Mesodermal cell (in vitro differentiated cells): ENCODE data around the gene OCRL.
A peak's percentile ranks its signal among the peaks of the same experiment; 100 is the strongest.
"Not testable (repeated sequence)": the region's sequence is repeated elsewhere in the genome, so short reads cannot be mapped to it uniquely, and the experiment has no call there.

ENCODE experiments used
- H3K27ac ChIP-seq: 2 replicates; pipeline ENCODE4 v1.7.0; 2013; ENCODE audit warnings: mild to moderate bottlenecking, low read depth, low read length, moderate library complexity; ENCODE audit not compliant: severe bottlenecking
- H3K36me3 ChIP-seq: 2 replicates; pipeline ENCODE4 v1.7.1; 2013; ENCODE audit warnings: mild to moderate bottlenecking, low read length, moderate library complexity; ENCODE audit not compliant: control insufficient read depth, insufficient read depth
- H3K4me1 ChIP-seq: one replicate; pipeline ENCODE4 v1.7.1; 2013; ENCODE audit warnings: mild to moderate bottlenecking, low read length; ENCODE audit not compliant: insufficient read depth, control insufficient read depth, poor library complexity, severe bottlenecking
- H3K4me3 ChIP-seq: 2 replicates; pipeline ENCODE4 v1.7.0; 2013; ENCODE audit warnings: low read length, control low read depth, mild to moderate bottlenecking; ENCODE audit not compliant: insufficient read depth, poor library complexity, severe bottlenecking; ENCODE audit errors: extremely low read depth
- H3K9me3 ChIP-seq: 2 replicates; pipeline ENCODE4 v1.7.1; 2013; ENCODE audit warnings: mild to moderate bottlenecking, low read length, moderate library complexity; ENCODE audit not compliant: control insufficient read depth
- WGBS, 2 experiments: methylation state at CpG; one replicate each; pipeline ENCODE4 v1.1.5; 2013; ENCODE audit warnings: missing lambda C conversion rate in 2 of 2; ENCODE audit not compliant: insufficient coverage in 2 of 2; 5-methylcytosine and 5-hydroxymethylcytosine counted together

Gene OCRL

DNA sequence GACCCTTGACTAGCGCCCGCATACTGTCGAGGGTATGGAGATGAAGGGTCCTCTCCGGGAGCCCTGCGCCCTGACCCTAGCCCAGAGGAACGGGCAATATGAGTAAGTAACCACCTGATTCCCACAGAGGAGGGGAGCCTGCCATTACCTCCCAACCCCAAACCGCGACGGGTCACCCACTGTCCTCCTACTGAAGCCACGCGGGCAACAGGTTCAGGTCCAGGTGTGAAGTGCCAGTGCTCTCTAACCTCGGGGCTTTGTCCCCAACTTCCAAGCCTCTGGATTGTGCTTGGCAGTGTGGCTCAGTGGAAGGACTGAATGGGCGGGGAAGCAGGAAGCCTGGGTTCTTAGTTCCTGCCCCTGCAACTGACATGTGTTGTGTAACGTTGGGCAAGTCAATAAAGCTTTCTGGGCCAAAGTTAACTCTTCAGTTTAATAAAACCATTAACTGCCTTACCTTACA, 694 bp downstream of the OCRL start:
- Histone ChIP-seq H3K4me3 (peak overlapping the region; percentile 53), H3K36me3 (peaks cover 5% of the 10 kb centered on the region), H3K4me1 (no peaks in the 10 kb centered on the region), H3K9me3 (no peaks in the 10 kb centered on the region), H3K27ac (no peak overlapping the region)
- WGBS, 2 experiments: 0% methylated on average over 3 of the region's 14 CpGs; no CpG with 5 or more reads in 1 of the 2 experiments

DNA sequence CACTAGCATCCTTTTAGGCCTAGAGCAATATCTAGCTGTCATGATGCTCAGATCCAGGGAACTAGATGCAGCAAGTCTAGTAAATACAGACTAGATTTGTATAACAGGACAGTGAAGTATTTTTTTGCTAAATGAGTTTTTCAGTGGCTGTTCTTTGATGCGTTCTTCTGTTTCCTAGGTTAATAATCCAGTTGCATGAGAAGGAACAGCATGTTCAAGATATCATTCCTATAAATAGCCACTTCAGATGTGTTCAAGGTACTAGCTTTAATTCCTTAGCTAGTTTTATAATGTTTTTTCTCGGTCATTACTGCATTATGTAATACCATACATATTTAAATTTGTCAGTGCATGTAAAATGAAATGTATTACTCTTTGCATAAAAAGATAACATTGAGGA, 4.7 kb downstream of the OCRL start:
- WGBS, 2 experiments: no CpG with 5 or more reads among the region's 2 CpGs
- H3K27ac ChIP-seq: no peak overlapping the region

DNA sequence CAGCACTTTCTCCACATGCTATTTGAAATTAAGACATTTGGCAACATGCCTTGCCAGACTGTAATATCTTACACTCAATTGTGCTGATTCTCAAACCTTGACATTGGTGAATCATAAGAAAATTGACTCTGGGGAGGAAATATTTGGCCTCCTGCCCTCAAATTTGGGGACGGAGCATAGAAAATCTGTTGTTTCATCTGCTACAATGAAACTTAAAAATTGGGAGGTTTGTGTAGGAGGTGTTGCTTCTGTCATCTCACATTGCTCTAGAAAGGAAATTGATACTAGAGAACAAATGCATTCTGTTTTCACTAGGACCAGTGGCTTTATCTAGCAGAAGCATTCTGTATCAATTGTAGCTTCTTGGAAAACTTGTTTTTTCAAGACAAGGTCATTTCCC, 5.3 kb downstream of the OCRL start:
- 100% methylated on average over 1 of the region's 1 CpG; no CpG with 5 or more reads in 1 of the 2 experiments for WGBS, 2 experiments
- H3K36me3 ChIP-seq: peaks cover 22% of the 10 kb centered on the region
- no peaks in the 10 kb centered on the region for H3K9me3 ChIP-seq
- H3K27ac ChIP-seq: no peak overlapping the region
- H3K4me3 ChIP-seq: no peak overlapping the region
- H3K4me1 ChIP-seq: no peaks in the 10 kb centered on the region

More for the DNA sequence above, 4.7 kb downstream of the OCRL start:
- Histone ChIP-seq H3K4me1 (no peaks in the 10 kb centered on the region), H3K4me3 (no peak overlapping the region), H3K36me3 (peaks cover 20% of the 10 kb centered on the region), H3K9me3 (no peaks in the 10 kb centered on the region)

DNA sequence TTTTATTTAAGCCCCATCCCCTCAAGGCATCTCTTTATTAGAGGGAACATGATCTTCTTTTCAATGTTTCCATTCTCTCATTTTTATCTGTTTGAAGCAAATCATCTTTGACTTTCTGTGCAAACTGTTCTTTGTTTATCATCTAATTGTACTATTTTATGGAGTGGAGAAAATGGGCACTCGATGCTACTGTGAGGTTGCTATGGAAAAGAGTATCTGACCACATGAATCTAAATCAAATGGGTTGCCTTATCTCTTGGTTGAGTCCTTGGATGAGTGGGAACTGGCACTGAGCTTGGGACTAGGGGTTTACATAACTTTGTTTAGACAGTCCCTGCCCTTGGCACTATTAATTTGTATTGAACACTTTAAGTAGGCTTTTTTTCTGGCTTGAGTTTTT, 9.1 kb downstream of the OCRL start:
- Histone ChIP-seq H3K36me3 (peaks cover 28% of the 10 kb centered on the region), H3K27ac (no peak overlapping the region), H3K9me3 (no peaks in the 10 kb centered on the region), H3K4me3 (no peak overlapping the region), H3K4me1 (no peaks in the 10 kb centered on the region)
- no CpG with 5 or more reads among the region's 1 CpG for WGBS, 2 experiments

DNA sequence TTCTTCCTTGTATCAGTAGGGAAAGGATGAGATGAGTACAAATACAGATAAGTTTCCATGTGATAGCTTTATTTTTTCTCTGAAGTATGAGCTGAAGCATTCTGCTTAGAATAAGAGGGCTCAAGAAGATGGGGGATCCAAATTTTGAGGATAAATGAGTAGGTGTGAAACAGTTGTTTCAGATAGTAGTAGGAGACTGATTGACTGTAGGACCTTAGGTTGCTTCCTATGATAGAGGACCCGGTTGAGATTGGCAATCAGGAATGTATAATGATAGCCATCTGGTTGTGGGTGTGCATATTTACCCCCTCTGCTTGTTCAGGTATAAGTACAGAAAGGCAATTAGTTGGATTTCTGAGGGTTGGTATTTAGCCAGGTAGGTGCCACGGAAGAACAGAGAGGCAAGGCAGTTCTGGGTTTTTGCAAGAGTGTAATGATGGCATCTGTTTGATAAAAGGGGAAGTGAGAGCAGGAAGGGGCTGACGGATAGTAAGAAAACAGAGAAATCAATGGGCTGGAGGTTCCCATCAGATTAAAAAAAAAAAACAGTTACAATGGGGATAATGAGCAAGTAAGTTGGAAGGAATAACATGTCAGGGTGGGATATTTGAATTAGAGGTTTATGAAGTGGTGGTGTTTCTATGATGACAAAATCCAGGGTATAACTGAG, 13.7 kb downstream of the OCRL start:
- WGBS, 2 experiments: 97 to 100% methylated on average over 2 to 3 of the region's 3 CpGs
- H3K9me3 ChIP-seq: no peaks in the 10 kb centered on the region
- no peaks in the 10 kb centered on the region for H3K4me1 ChIP-seq

DNA sequence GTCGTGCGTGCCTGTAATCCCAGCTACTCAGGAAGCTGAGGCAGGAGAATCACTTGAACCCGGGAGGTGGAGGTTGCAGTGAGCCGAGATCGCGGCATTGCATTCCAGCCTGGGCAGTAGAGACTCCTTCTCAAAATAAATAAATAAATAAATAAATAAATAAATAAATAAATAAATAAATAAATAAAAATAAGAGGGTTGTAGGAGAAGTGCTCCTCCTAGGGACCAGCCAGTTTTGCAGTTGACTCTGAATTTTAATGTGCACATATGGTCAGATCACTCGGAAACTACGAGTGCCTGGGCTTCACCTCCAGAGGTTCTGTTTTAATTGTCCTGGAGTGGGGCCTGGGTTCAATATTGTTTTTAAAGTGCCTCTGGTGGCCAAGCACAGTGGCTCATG, 14.8 kb downstream of the OCRL start:
- H3K9me3 ChIP-seq, H3K4me1 ChIP-seq, H3K27ac ChIP-seq, H3K4me3 ChIP-seq: not testable (repeated sequence)
- WGBS, 2 experiments: 80 to 87% methylated on average over 2 to 3 of the region's 8 CpGs
- peaks cover 31% of the 10 kb centered on the region for H3K36me3 ChIP-seq

More for the DNA sequence above, 13.7 kb downstream of the OCRL start:
- Histone ChIP-seq H3K4me3 (no peak overlapping the region), H3K27ac (no peak overlapping the region), H3K36me3 (peaks cover 26% of the 10 kb centered on the region)

DNA sequence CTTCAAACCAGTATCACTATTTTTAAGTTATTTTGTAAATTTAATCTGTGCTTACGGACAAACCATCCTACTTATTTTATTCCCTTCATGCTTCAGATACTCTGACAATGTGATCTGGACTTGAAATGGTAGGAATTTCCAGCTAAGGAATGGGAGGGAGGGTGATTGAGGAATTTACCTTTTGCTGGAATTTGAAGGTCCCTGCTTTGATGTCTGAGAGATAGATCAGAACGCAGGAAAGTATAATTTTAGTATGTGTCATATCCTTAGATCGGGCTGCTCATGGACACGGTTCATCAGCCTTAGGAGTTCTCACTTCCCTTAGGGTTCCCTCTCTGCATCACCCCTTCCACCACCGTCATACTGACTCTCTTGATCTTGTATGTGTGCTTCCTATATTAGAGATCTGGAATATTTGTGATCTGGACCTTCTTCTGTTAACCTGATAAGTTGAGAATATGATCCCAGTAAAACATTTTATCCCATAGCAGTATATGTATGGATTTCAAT, 16.8 kb downstream of the OCRL start:
- Histone ChIP-seq H3K36me3 (peaks cover 38% of the 10 kb centered on the region), H3K4me3 (no peak overlapping the region), H3K4me1 (no peaks in the 10 kb centered on the region), H3K9me3 (no peaks in the 10 kb centered on the region), H3K27ac (no peak overlapping the region)
- 100% methylated on average over 1 of the region's 5 CpGs; no CpG with 5 or more reads in 1 of the 2 experiments for WGBS, 2 experiments

DNA sequence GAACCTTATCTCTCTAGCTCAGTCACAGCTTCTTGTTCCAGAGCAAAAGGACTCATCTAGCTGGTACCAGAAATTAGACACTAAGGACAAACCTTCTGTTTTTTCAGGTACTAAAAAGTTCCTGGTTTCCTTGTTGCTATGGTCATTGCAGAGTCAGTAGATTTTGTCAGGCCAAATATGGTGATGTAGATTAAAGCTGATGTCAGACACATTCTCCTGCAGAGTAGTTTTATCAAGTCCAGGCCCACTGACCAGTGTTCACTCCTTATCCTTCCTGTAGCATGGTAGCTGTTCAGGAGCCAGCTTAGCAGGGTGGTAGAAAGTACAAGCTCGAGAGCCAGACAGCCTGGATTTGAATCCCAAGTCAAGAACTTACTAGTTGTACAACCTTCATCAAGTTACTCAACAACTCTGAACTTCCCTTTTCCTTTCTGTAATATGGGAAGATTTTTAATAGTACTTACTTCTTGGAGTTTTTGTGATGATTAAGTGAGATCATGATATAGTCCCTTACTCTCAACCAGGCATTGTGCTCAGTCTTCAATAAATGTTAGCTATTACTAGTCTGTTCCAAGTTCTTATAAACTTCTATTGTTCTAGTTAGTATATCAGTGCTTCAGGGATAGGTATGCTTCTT, 17.9 kb downstream of the OCRL start:
- H3K4me1 ChIP-seq: no peaks in the 10 kb centered on the region
- H3K4me3 ChIP-seq: no peak overlapping the region
- no peaks in the 10 kb centered on the region for H3K9me3 ChIP-seq
- peaks cover 45% of the 10 kb centered on the region for H3K36me3 ChIP-seq
- WGBS, 2 experiments: no CpG with 5 or more reads among the region's 1 CpG
- peak overlapping the region; percentile 59 for H3K27ac ChIP-seq

DNA sequence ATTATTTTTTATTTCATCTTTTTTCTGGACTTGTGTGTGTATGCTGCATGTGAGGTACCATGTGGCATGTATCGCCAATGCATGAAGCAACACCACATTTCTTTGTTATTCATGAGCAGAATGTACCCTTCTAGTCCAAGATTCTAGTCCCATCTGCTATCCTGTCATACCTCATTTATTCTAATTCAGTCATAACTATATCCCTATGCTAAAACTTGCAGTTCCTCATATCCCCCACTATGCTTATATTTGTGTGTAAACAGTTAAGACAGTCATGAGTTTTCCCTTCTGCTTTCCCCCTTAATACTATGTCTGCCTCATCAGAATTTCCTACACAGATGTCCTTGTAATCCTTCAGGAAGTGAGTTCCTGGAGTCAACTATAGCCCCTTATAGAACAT, 19.7 kb downstream of the OCRL start:
- Histone ChIP-seq H3K4me1 (no peaks in the 10 kb centered on the region), H3K27ac (no peak overlapping the region), H3K4me3 (no peak overlapping the region), H3K9me3 (no peaks in the 10 kb centered on the region), H3K36me3 (peaks cover 47% of the 10 kb centered on the region)
- WGBS, 2 experiments: no CpG with 5 or more reads among the region's 1 CpG

DNA sequence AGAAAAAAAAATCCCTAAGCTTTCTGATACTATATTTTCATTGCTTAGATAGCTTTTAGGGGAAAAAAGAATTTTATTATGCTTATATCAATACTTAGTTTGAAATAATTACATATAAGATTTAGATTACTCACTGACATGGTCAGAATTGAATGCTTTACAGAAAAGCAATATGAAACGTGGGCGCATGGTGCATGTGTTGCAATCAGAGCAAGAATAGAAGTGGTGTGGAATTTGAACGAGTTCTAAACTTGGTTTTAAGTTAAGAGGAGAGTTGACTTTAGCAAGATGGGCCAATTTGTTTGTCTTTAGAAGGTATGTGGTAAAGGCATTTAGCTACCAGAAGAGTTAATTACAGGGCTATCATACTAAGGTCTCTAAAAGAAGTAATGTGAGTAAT, 21.4 kb downstream of the OCRL start:
- WGBS, 2 experiments: 84% methylated on average over 3 of the region's 3 CpGs; no CpG with 5 or more reads in 1 of the 2 experiments
- H3K9me3 ChIP-seq: no peaks in the 10 kb centered on the region
- no peak overlapping the region for H3K27ac ChIP-seq
- H3K4me1 ChIP-seq: no peaks in the 10 kb centered on the region
- H3K36me3 ChIP-seq: peaks cover 52% of the 10 kb centered on the region
- H3K4me3 ChIP-seq: no peak overlapping the region

DNA sequence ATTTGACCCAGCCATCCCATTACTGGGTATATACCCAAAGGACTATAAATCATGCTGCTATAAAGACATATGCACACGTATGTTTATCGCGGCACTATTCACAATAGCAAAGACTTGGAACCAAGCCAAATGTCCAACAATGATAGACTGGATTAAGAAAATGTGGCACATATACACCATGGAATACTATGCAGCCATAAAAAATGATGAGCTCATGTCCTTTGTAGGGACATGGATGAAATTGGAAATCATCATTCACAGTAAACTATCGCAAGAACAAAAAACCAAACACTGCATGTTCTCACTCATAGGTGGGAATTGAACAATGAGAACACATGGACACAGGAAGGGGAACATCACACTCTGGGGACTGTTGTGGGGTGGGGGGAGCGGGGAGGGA, 24.3 kb downstream of the OCRL start:
- peaks cover 63% of the 10 kb centered on the region for H3K36me3 ChIP-seq
- H3K4me1 ChIP-seq, H3K9me3 ChIP-seq, H3K4me3 ChIP-seq, H3K27ac ChIP-seq: not testable (repeated sequence)
- WGBS, 2 experiments: no CpG with 5 or more reads among the region's 5 CpGs
